Neural crest cell (in vitro differentiated cells): ENCODE measurements around the gene DTL. TPM values are rescaled to one million over a fixed set of nuclear protein-coding genes. Genes with fewer than 3 reads are reported as not detected.
"Not testable (repeated sequence)": the region's sequence is repeated elsewhere in the genome, so short reads cannot be mapped to it uniquely, and the experiment has no call there.

Experiments used
- DNase-seq: peaks from one replicate; pipeline ENCODE4 v3.0.0; 2021; ENCODE audit warnings: low read depth, mixed read lengths, low spot score
- H3K27ac Mint-ChIP-seq: one replicate; pipeline ENCODE4 v1.8.0; 2021; ENCODE audit warnings: mild to moderate bottlenecking, mixed read lengths; ENCODE audit not compliant: unreplicated experiment
- H3K27me3 Mint-ChIP-seq: 2 replicates; pipeline ENCODE4 v1.8.0; 2021; ENCODE audit warnings: low read depth, mild to moderate bottlenecking, mixed read lengths
- H3K36me3 Mint-ChIP-seq: 2 replicates; pipeline ENCODE4 v1.8.0; 2021; ENCODE audit warnings: low read depth, mild to moderate bottlenecking, mixed read lengths
- H3K4me1 Mint-ChIP-seq: 2 replicates; pipeline ENCODE4 v1.8.0; 2021; ENCODE audit warnings: mixed read lengths
- H3K4me3 Mint-ChIP-seq: one replicate; pipeline ENCODE4 v1.8.0; 2021; ENCODE audit warnings: mild to moderate bottlenecking, mixed read lengths
- H3K9me3 Mint-ChIP-seq: 2 replicates; pipeline ENCODE4 v1.8.0; 2021; ENCODE audit warnings: mixed read lengths
- total RNA-seq: library from RNA; stranded (reverse); gene quantifications from 2 replicates; pipeline ENCODE4 v1.2.1, GENCODE V29; 2021
- TF ChIP-seq, protein P1 (sequence below): fragments of 200-600 bp; sonication (generic); conservative IDR thresholded peaks from 2 replicates; pipeline ENCODE4 v1.5.0; 2021; ENCODE audit warnings: antibody characterized with exemption, mild to moderate bottlenecking

The DTL gene
- total RNA-seq, 1 donor from 2014 or later: 82.4 TPM

DNA sequence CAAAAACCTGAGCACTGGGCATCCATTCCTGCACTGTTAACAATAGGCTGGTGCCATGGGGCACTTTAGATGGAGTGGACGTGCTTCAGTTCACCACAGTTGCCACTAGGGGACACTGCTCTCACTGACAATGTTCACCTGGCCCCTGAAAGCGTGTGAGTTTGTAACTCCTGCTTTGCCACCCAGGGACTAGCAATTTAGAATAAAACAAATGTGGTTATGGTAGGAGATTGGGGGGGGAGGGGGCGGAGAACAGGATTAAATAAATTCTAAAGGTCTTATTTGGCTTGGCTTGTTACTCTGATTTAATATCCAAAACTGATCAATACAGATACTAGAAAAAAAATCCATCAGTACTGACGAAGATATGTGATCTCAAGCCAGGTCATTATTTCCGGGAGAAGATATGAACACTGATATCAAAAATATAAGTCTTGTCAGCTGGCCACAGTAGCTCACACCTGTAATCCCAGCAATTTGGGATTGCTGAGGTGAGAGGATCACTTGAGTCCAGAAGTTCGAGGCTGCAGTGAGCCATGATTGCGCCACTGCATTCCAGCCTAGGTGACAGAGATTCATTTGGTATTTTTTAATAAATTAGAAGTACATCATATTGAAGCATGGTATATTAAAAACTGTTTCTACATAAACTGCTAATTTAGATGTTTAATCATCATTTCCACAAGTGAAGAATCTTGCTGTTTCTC, 23.4 kb upstream of the DTL start:
- DNase-seq: peak; percentile 57
- no peaks in the 10 kb centered on the region for H3K4me1 Mint-ChIP-seq
- H3K27me3 Mint-ChIP-seq: no peaks in the 10 kb centered on the region
- no peak overlapping the region for H3K4me3 Mint-ChIP-seq
- H3K36me3 Mint-ChIP-seq: peaks cover 17% of the 10 kb centered on the region
- no peaks in the 10 kb centered on the region for H3K9me3 Mint-ChIP-seq
- TF ChIP-seq, protein P1, sequence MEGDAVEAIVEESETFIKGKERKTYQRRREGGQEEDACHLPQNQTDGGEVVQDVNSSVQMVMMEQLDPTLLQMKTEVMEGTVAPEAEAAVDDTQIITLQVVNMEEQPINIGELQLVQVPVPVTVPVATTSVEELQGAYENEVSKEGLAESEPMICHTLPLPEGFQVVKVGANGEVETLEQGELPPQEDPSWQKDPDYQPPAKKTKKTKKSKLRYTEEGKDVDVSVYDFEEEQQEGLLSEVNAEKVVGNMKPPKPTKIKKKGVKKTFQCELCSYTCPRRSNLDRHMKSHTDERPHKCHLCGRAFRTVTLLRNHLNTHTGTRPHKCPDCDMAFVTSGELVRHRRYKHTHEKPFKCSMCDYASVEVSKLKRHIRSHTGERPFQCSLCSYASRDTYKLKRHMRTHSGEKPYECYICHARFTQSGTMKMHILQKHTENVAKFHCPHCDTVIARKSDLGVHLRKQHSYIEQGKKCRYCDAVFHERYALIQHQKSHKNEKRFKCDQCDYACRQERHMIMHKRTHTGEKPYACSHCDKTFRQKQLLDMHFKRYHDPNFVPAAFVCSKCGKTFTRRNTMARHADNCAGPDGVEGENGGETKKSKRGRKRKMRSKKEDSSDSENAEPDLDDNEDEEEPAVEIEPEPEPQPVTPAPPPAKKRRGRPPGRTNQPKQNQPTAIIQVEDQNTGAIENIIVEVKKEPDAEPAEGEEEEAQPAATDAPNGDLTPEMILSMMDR: peak; percentile 84
- no peak overlapping the region for H3K27ac Mint-ChIP-seq

DNA sequence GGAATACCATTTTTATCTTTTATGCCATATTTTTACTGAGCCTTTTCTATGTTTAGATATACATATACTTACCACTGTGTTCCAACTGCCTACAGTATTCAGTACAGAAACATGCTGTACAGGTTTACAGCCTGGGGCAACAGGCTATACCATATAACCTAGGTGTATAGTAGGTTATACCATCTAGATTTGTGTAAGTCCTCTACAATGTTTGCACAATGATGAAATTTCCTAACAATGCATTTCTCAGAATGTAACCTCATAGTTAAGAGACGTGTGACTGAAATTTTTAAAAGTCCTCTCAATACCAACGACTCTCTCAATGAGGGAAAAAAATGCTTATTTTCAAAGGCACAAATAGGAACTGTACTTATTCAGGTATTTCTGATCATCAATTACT, 21.9 kb upstream of the DTL start:
- Mint-ChIP-seq H3K27me3 (no peaks in the 10 kb centered on the region), H3K9me3 (no peaks in the 10 kb centered on the region), H3K36me3 (peaks cover 17% of the 10 kb centered on the region), H3K27ac (no peak overlapping the region), H3K4me1 (no peaks in the 10 kb centered on the region), H3K4me3 (no peak overlapping the region)
- no peak for DNase-seq
- TF ChIP-seq, protein P1: no peak

DNA sequence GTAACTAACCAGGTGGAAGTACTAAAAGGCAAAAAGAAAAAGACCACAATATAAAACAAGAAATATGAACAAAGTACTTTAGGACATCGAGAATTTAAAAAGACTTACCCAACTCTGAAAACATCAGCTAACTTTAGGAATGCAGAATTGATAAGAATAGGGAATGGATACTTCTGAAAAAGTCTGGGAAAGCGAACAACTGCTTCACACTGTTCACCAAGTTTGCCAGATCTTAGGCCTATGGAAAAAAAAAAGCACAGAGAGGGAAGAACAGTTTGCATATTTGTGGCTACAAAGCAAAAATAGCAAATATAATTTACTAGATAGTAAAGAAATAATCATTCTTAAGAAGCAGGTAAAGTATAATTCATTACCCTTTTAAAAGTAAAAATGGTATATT, 14.6 kb upstream of the DTL start:
- Mint-ChIP-seq H3K27ac (no peak overlapping the region), H3K27me3 (no peaks in the 10 kb centered on the region), H3K4me1 (no peaks in the 10 kb centered on the region), H3K36me3 (peaks cover 42% of the 10 kb centered on the region), H3K9me3 (peaks cover 11% of the 10 kb centered on the region), H3K4me3 (no peak overlapping the region)
- TF ChIP-seq, protein P1: no peak
- DNase-seq: no peak

DNA sequence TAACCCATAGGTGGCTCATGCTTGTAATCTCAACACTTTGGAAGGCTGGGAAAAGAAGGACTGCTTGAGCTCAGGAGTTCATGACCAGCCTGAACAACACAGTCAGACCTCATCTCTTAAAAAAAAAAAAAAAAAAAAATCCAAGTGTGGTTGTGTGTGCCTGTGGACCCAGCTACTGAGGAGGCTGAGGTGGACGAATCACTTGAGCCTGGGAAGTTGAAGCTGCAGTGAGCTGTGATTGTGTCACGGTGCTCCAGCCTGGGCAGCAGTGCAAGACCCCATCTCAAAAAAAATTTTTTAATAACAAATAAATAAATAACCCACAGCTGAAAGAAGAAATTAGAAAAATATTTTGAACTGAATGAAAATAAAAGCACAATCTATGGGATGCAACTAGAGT, 14.0 kb upstream of the DTL start:
- H3K36me3 Mint-ChIP-seq: peaks cover 39% of the 10 kb centered on the region
- H3K4me3 Mint-ChIP-seq: no peak overlapping the region
- peaks cover 4% of the 10 kb centered on the region for H3K4me1 Mint-ChIP-seq
- H3K27ac Mint-ChIP-seq: no peak overlapping the region
- TF ChIP-seq, protein P1: no peak
- H3K27me3 Mint-ChIP-seq: no peaks in the 10 kb centered on the region
- peaks cover 11% of the 10 kb centered on the region for H3K9me3 Mint-ChIP-seq
- no peak for DNase-seq

DNA sequence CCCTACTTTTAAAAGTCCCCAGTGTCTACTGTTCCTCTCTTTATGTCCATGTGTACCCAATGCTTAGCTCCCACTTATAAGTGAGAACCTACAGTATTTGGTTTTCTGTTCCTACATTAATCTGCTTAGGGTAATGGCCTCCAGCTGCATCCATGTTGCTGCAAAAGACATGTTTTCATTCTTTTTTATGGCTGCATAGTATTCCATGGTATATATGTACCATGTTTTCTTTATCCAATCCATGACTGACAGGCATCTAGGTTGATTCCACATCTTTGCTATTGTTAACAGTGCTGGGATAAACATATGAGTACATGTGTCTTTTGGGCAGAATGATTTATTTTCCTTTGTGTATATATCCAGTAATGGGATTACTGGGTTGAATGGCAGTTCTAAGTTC, 12.6 kb upstream of the DTL start:
- not testable (repeated sequence) for H3K27ac Mint-ChIP-seq, H3K4me1 Mint-ChIP-seq, H3K4me3 Mint-ChIP-seq, DNase-seq, H3K27me3 Mint-ChIP-seq
- H3K36me3 Mint-ChIP-seq: peaks cover 39% of the 10 kb centered on the region
- H3K9me3 Mint-ChIP-seq: peaks cover 11% of the 10 kb centered on the region

DNA sequence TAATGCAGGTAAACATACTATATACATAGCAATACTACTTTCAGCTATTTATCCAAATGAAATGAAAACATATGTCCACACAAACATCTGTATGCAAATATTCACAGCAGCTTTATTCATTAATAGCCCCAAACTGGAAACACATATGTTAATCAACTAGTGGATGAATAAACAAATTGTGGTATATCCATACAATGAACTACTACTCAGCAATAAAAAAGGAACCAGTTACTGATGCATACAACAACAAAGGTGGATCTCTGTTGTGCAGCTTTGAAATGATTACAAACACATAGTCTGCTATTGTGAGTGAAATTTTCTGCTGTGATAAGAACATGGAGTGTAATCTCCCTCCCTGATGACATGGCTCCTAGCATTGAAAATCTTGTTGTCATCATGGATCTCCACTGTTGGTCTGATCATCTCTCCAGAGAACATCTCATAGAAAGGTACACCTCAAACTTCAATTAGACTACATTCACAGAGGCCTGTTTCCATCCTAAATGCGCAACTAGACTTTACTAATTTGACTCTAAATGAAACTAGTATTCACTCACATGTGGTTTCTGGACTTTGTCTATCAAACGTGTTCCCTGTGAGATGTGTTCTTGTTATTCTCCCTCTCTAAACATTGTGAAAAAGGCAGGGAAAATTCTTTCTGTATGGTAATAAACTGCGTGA, 10.9 kb upstream of the DTL start:
- H3K9me3 Mint-ChIP-seq: peaks cover 11% of the 10 kb centered on the region
- H3K27me3 Mint-ChIP-seq: no peaks in the 10 kb centered on the region
- H3K27ac Mint-ChIP-seq: no peak overlapping the region
- TF ChIP-seq, protein P1: no peak
- H3K4me1 Mint-ChIP-seq: peaks cover 19% of the 10 kb centered on the region
- no peak overlapping the region for H3K4me3 Mint-ChIP-seq
- no peak for DNase-seq
- H3K36me3 Mint-ChIP-seq: peaks cover 41% of the 10 kb centered on the region

DNA sequence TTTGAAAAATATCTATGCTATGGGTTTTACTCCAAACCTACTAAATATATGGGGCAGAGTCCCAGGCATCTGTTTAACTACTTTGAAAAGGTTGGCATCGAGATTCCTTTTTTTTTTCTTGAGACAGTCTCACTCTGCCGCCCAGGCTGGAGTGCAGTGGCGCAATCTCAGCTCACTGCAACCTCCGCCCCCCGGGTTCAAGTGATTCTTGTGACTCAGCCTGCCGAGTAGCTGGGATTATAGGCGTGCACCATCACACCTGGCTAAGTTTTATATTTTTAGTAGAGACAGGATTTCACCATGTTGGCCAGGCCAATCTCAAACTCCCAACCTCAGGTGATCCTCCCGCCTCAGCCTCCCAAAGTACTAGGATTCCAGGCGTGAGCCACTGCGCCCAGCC, 7.8 kb upstream of the DTL start:
- peaks cover 37% of the 10 kb centered on the region for H3K4me1 Mint-ChIP-seq
- not testable (repeated sequence) for H3K27me3 Mint-ChIP-seq, DNase-seq, H3K4me3 Mint-ChIP-seq, H3K27ac Mint-ChIP-seq
- H3K9me3 Mint-ChIP-seq: peaks cover 11% of the 10 kb centered on the region
- H3K36me3 Mint-ChIP-seq: peaks cover 35% of the 10 kb centered on the region
